Esophagus (tissue), 2 donors: ENCODE data around the gene CCL14. TPM values are rescaled to one million over a fixed set of nuclear protein-coding genes. Genes with fewer than 3 reads are reported as not detected.

Experiments used
- H3K27ac ChIP-seq, 2 donors: one replicate each; pipeline ENCODE4 v1.5.1; 2013; ENCODE audit warnings: low read depth in 2 of 2, mild to moderate bottlenecking in 2 of 2, inconsistent platforms in 1 of 2, low read length in 1 of 2, moderate library complexity in 1 of 2
- H3K27me3 ChIP-seq, 2 donors: one replicate each; pipeline ENCODE4 v1.6.1; 2013; ENCODE audit warnings: low read length in 2 of 2, control low read depth in 1 of 2, mild to moderate bottlenecking in 1 of 2; ENCODE audit not compliant: insufficient read depth in 2 of 2, control insufficient read depth in 1 of 2
- H3K36me3 ChIP-seq, 2 donors: one replicate each; pipeline ENCODE4 v1.6.1; 2013; ENCODE audit warnings: low read length in 1 of 2; ENCODE audit not compliant: control insufficient read depth in 2 of 2, insufficient read depth in 2 of 2
- H3K4me1 ChIP-seq, 2 donors: one replicate each; pipeline ENCODE4 v1.6.1; 2013; ENCODE audit warnings: low read length in 1 of 2; ENCODE audit not compliant: control insufficient read depth in 2 of 2, insufficient read depth in 2 of 2
- H3K4me3 ChIP-seq, 2 donors: one replicate each; pipeline ENCODE4 v1.5.1; 2013; ENCODE audit warnings: low read length in 2 of 2, mild to moderate bottlenecking in 2 of 2, low read depth in 1 of 2, moderate library complexity in 1 of 2
- H3K9me3 ChIP-seq, 2 donors: one replicate each; pipeline ENCODE4 v1.6.1; 2013; ENCODE audit warnings: mild to moderate bottlenecking in 2 of 2, low read depth in 1 of 2, low read length in 1 of 2, moderate library complexity in 1 of 2; ENCODE audit not compliant: control insufficient read depth in 2 of 2, insufficient read depth in 1 of 2
- WGBS, 2 donors: extraction: QIAGEN DNeasy Blood & Tissue Kit; methylation state at CpG; one replicate each; pipeline ENCODE4 v1.1.7; 2013; 5-methylcytosine and 5-hydroxymethylcytosine counted together
- polyA plus RNA-seq, 2 donors: library from polyadenylated mRNA; stranded (reverse); fragments of 200-250 nt; gene quantifications; one replicate each; pipeline ENCODE4 v1.2.3, GENCODE V29; 2013
- donor health status: healthy with polysubstance abuse.
- donor health status: Bipolar disorder and iron deficiency.

Gene CCL14
- polyA plus RNA-seq, 2 donors, result 21.9 to 32.3 TPM

DNA sequence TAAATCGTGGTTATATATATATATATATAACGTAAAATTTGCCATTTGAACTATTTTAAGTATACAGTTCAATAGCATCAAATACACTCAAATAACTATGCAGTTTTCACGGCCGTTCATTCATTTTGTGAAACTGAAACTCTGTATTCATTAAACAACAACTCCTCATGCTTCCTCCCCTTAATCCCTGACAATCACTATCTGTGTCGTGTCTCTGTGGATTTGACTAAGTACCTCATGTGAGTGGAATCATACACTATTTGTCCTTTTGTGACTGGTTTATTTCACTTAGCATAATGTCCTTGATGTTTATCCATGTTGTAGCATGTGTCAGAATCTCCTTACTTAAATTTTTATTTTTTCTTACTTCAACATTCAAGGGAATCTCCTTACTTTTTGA is 28.4 kb upstream of the CCL14 start:
- Histone ChIP-seq H3K27ac (no peak overlapping the region), H3K36me3 (no peaks in the 10 kb centered on the region), H3K4me3 (no peak overlapping the region), H3K4me1 (no peaks in the 10 kb centered on the region), H3K27me3 (no peaks in the 10 kb centered on the region), H3K9me3 (peaks cover 0 to 5% of the 10 kb centered on the region in 2 donors)
- 71% methylated on average over 5 of the region's 5 CpGs for WGBS, 2 donors

DNA sequence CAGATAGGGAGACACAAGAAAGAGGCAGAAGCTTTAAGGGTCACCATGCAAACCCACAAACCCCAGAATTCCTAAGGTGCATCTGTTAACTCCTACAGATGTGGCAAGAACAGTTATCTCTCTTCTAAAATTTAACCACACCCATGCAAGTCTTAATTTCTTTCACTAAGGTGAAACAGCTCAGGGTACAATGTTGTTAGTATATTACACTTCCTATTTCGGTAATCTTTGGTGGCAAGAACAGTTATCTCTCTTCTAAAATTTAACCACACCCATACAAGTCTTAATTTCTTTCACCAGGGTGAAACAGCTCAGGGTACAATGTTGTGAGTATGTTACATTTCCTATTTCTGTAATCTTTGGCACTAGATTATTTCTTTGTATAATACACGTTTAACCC is 24.7 kb upstream of the CCL14 start:
- Histone ChIP-seq H3K4me3 (no peak overlapping the region), H3K36me3 (no peaks in the 10 kb centered on the region), H3K27ac (no peak overlapping the region), H3K4me1 (no peaks in the 10 kb centered on the region), H3K27me3 (no peaks in the 10 kb centered on the region), H3K9me3 (peaks cover 0 to 6% of the 10 kb centered on the region in 2 donors)
- 68 to 84% methylated on average over 2 of the region's 2 CpGs for whole genome bisulfite sequencing, 2 donors

DNA sequence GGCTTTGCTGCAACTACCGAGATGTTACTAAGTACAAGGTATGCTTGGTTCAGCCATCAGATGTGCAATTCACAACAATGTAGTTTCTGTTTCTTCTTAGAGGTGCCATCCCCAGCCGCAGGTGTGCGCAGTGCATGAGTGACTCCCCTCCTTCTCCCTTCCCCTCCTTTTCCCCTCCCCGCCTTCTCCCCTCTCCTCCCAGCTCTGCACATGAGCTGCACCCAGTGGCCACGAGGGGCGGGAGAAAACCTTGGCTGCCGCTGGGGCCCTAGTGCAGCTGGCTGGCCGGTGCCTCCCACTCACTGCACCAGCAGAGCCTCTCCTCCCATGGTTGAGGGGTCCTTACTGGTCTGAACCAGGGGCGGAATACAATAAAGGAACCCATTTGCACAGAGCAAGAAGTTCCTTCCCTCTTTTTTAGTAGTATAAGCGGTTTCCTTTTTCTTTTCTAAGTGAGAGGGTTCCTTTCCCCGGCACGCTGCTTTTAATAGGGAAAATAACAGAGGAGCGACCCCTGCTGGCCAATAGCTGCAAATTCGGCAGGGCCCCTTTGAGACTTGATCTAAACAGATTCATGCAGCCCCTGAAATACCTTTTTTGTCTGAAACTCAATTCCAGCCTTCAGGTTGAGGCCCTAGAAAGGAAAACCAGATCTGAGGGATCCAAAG is 22.6 kb upstream of the CCL14 start:
- Histone ChIP-seq H3K27ac (no peak overlapping the region), H3K4me1 (no peaks in the 10 kb centered on the region), H3K4me3 (no peak overlapping the region), H3K36me3 (no peaks in the 10 kb centered on the region), H3K27me3 (no peaks in the 10 kb centered on the region), H3K9me3 (peaks cover 0 to 5% of the 10 kb centered on the region in 2 donors)
- WGBS, 2 donors, result 84 to 87% methylated on average over 14 of the region's 14 CpGs

DNA sequence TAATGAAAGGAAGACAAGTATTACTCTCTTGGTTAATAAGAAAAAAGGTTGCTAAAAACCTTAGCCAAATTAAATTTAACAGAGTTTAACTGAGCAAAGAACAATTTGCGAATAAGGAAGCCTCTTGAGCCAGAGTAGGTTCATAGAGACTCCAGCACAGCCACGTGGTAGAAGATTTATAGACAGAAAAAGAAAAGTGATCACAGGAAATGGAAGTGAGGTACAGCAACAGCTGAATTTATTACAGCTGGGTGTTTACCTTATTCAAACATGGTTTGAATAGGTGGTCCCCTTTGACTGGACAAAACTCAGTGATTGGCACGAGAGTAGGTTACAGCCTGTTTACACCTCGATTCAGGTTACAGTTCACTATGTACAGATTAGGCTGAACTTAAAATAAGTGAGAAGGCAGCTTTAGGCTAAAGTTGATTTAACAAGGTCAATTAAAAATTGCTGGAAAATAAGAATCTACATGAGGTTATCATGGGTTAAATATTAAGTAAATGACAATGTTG is 18.1 kb upstream of the CCL14 start:
- no peak overlapping the region for H3K27ac ChIP-seq
- no peaks in the 10 kb centered on the region for H3K36me3 ChIP-seq
- no peak overlapping the region for H3K4me3 ChIP-seq
- WGBS, 2 donors, result 35 to 37% methylated on average over 4 of the region's 4 CpGs
- no peaks in the 10 kb centered on the region for H3K27me3 ChIP-seq
- peaks cover 0 to 2% of the 10 kb centered on the region in 2 donors for H3K9me3 ChIP-seq
- no peaks in the 10 kb centered on the region for H3K4me1 ChIP-seq

DNA sequence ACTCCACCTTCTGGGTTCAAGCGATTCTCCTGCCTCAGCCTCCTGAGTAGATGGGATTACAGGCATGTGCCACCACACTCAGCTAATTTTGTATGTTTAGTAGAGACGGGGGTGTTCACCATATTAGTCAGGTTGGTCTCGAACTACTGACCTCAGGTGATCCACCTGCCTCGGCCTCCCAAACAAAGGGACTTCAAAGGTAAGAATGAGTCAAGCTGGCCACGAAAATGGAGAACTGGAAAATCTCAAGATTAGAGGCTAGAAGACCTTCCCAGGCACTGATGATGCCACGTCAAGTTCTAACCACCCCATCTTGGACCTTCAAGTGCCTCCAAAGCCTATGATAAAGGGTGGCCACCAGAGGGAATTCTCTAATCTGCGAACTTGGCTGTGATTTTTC is 16.1 kb upstream of the CCL14 start:
- Histone ChIP-seq H3K27me3 (no peaks in the 10 kb centered on the region), H3K4me1 (no peaks in the 10 kb centered on the region), H3K4me3 (no peak overlapping the region), H3K27ac (no peak overlapping the region), H3K36me3 (no peaks in the 10 kb centered on the region), H3K9me3 (no peaks in the 10 kb centered on the region)
- WGBS, 2 donors, result 81 to 87% methylated on average over 7 of the region's 7 CpGs

DNA sequence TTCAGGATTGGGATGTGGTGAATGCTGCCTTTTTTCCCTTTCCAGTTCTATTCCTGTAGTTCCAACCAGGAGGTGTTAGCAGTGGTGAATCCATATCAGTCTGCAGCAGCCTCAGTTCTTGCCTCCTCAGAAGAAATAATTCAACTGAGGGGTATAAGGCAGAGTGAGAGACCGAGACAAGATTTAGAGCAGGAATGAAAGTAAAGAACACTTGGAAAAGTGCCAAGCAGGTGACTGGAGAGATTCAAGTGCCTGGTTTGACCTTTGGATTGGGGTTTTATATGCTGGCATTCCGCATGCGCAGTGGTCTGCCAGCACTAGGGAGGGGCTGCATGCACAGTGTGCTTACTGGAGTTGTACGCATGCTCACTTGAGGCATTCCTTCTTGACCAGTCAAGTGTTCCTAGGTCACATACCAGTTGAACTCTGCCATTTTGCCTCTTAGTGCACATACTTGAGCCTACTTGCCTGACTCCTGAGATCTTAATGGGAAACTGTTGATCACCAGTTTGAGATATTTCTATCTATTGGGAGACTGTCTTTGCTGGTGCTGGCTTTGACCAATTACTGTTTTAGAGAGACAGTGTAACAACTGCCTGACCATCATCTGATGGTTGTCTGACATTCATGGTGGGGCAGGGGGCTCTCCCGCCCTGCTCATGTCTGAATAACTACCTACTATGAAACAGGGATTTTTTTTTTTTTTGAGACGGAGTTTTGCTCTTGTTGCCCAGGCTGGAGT is 15.5 kb upstream of the CCL14 start:
- Histone ChIP-seq H3K4me1 (no peaks in the 10 kb centered on the region), H3K27me3 (no peaks in the 10 kb centered on the region), H3K36me3 (no peaks in the 10 kb centered on the region), H3K9me3 (no peaks in the 10 kb centered on the region), H3K27ac (no peak overlapping the region), H3K4me3 (no peak overlapping the region)
- WGBS, 2 donors, result 74 to 83% methylated on average over 6 of the region's 6 CpGs

DNA sequence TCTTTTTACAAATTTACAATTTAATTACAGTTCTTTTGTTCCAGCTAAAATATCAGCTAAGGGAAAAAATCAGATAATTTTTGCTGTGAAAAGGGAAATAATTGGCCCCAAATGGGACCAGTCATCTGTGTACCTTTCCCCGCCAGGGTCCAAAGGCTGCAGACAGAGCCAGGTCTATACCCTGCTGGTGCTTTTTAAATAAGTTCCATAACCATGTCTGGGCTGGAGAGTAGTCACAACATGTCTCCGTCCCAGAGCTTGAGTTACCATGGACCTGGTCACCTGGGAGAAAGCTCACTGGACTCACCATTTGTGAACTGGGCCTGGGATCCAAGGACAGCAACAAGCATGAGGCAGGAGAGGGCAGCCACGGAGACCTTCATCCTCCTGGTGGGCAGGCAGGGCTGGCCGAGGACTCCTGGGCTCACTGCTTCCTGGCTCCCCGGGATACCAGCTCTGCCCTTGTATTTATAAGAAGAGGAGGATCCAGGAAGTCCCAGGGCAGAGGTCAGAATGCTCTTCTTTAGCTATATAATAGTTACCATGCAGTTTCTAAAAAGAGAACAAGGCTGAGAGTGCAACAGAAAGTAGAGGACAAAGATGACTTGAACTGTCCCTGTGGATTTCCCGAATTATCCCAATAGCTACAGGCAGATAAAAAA is 14.7 kb upstream of the CCL14 start, which contains the start of gene CCL15:
TSS of gene CCL15 (minus strand) at position 444 of the 662 bp plus-strand sequence. CDS start at position 383, 61 bp downstream.
- H3K9me3 ChIP-seq, result no peaks in the 10 kb centered on the region
- no peak within 1 kb of the TSS for H3K4me3 ChIP-seq
- WGBS, 2 donors, result 68 to 72% methylated on average over 6 of the region's 6 CpGs
- no peaks in the 10 kb centered on the region for H3K4me1 ChIP-seq
- H3K27me3 ChIP-seq, result no peaks in the 10 kb centered on the region
- H3K27ac ChIP-seq, result no peak within 1 kb of the TSS
- H3K36me3 ChIP-seq, result no peaks in the 10 kb centered on the region

DNA sequence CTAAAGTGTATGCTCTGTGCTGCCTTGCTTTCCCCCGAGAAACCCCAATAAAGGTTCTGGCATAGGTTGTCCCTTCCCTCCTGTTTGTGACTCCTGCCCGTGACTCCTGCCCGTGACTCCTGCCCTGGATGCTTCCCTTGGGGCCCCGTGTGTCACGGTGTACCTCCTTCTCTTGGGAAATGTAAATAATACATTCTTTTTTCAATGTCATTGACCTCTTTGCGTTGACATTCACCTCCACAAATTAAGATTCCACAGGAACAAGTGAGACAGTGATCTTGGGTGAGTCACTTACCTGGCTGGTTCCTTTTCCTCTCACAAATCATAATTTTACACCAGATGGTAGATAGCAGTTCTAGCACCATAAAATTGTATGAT is 14.2 kb upstream of the CCL14 start:
- Histone ChIP-seq H3K27me3 (no peaks in the 10 kb centered on the region), H3K4me3 (no peak overlapping the region), H3K36me3 (no peaks in the 10 kb centered on the region), H3K9me3 (no peaks in the 10 kb centered on the region), H3K4me1 (no peaks in the 10 kb centered on the region), H3K27ac (no peak overlapping the region)
- 53 to 55% methylated on average over 6 of the region's 6 CpGs for WGBS, 2 donors

DNA sequence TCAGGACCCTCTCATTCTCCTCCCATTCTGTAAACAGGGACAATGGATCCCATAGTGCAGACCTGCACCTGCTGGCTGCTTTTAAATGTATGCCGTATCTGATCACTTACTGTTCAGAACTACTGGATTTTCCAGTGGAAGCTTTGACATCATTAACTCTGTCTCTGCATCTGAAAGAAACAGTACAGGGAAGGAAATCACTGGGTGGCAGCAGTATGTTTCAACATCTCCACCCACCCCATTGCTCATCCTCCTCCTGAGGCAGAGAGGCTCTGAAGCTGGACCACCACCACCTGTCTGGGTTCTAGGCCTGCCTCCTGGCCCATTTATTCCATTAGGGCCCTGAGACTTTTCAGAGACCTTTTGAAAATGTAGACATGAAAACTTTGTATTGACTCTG is 12.2 kb upstream of the CCL14 start:
- no peaks in the 10 kb centered on the region for H3K4me1 ChIP-seq
- H3K9me3 ChIP-seq, result no peaks in the 10 kb centered on the region
- no peak overlapping the region for H3K4me3 ChIP-seq
- WGBS, 2 donors, result 56 to 74% methylated on average over 1 of the region's 1 CpG
- no peak overlapping the region for H3K27ac ChIP-seq
- H3K27me3 ChIP-seq, result no peaks in the 10 kb centered on the region
- no peaks in the 10 kb centered on the region for H3K36me3 ChIP-seq
